Measurements from ENCODE around the gene RNF187.
A peak's percentile ranks its signal among the peaks of the same experiment; 100 is the strongest.
"Not testable (repeated sequence)": the region's sequence is repeated elsewhere in the genome, so short reads cannot be mapped to it uniquely, and the experiment has no call there.

Gene RNF187

GRCh38 chr1:228500143-228500734 is 13.1 kb downstream of the RNF187 start:
- no peak for TF ChIP-seq CTCF (IDR thresholded peaks at IDR 0.05; ENCODE audit: low read depth, low read length, missing control alignments)
- no peak for DNase-seq (ENCODE audit: extremely low read depth, low read depth)
- H3K4me3 ChIP-seq (replicated peaks; ENCODE audit: low read depth, low read length) = no peak overlapping the region

- TF ChIP-seq CTCF (IDR thresholded peaks at IDR 0.05; ENCODE audit: low read depth, low read length, missing control alignments) = peak; percentile 97
- H3K4me3 ChIP-seq (replicated peaks; ENCODE audit: low read depth, low read length) = no peak overlapping the region
- peak; percentile 86 for DNase-seq (ENCODE audit: extremely low read depth, low read depth)
These were observed 14.0 kb downstream of the RNF187 start for GRCh38 chr1:228500901-228501871.

GRCh38 chr1:228502522-228502921 is 15.3 kb downstream of the RNF187 start:
- DNase-seq (ENCODE audit: extremely low read depth, low read depth) = no peak
- TF ChIP-seq CTCF (IDR thresholded peaks at IDR 0.05; ENCODE audit: low read depth, low read length, missing control alignments) = no peak
- H3K4me3 ChIP-seq (replicated peaks; ENCODE audit: low read depth, low read length) = no peak overlapping the region

- not testable (repeated sequence) for DNase-seq (ENCODE audit: extremely low read depth, low read depth); H3K4me3 ChIP-seq (replicated peaks; ENCODE audit: low read depth, low read length)
These were observed 18.8 kb downstream of the RNF187 start for GRCh38 chr1:228505944-228506343.

- DNase-seq (ENCODE audit: extremely low read depth, low read depth) = no peak
- no peak for TF ChIP-seq CTCF (IDR thresholded peaks at IDR 0.05; ENCODE audit: low read depth, low read length, missing control alignments)
- no peak overlapping the region for H3K4me3 ChIP-seq (replicated peaks; ENCODE audit: low read depth, low read length)
These were observed 20.9 kb downstream of the RNF187 start for GRCh38 chr1:228507961-228508652.

- no peak for DNase-seq (ENCODE audit: extremely low read depth, low read depth)
- H3K4me3 ChIP-seq (replicated peaks; ENCODE audit: low read depth, low read length) = no peak overlapping the region
- no peak for TF ChIP-seq CTCF (IDR thresholded peaks at IDR 0.05; ENCODE audit: low read depth, low read length, missing control alignments)
These were observed 21.7 kb downstream of the RNF187 start for GRCh38 chr1:228508840-228509415.
